ENCODE data around the gene GOLPH3L.
A peak's percentile ranks its signal among the peaks of the same experiment; 100 is the strongest.
"Not testable (repeated sequence)": the region's sequence is repeated elsewhere in the genome, so short reads cannot be mapped to it uniquely, and the experiment has no call there.

Gene GOLPH3L

DNA sequence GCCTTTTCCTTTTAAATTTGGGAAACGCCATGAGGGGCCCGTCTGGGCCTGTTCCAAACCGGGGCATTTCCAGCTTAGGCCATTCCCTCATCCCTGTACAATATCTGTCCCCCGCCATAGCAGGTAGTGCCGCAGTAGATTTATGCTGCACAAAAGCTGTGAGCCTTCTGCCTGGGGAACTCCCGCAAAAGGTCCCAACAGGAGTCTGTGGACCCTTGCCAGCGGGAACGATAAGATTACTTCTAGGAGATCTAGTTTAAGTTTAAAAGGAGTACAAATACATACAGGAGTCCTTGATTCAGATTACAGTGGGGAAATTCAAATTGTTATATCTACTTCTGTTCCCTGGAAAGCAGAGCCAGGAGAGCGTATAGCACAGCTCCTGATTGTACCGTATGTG lies 42.3 kb downstream of the GOLPH3L start:
- DNase-seq = not testable (repeated sequence)

DNA sequence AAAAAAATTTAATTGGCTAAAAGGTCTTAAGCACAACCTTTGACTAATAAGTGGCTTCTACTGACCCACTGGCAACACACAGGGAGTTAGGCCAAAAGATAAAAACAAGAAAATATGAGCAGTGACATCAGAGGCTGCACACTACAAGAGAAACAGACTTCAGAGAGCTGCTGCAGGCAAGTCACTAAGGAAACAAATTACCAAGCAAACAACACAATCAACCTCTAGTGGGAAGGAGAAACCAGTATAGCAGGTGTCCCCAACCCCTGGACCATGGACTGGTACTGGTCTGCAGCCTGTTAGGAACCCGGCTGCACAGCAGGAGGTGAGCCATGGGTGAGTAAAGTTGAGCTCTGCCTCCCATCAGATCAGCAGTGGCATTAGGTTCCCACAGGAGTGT lies 46.8 kb downstream of the GOLPH3L start:
- DNase-seq = no peak

- DNase-seq = no peak
Observed at GRCh38 chr1:150649441-150650075, 47.4 kb downstream of the GOLPH3L start.

GRCh38 chr1:150642296-150642695 lies 54.7 kb downstream of the GOLPH3L start:
- DNase-seq = no peak

- DNase-seq = not testable (repeated sequence)
Observed at GRCh38 chr1:150641126-150641815, 55.7 kb downstream of the GOLPH3L start.

GRCh38 chr1:150638430-150638829 lies 58.5 kb downstream of the GOLPH3L start:
- DNase-seq = not testable (repeated sequence)

GRCh38 chr1:150634839-150635622 lies 61.9 kb downstream of the GOLPH3L start:
- DNase-seq = not testable (repeated sequence)

DNA sequence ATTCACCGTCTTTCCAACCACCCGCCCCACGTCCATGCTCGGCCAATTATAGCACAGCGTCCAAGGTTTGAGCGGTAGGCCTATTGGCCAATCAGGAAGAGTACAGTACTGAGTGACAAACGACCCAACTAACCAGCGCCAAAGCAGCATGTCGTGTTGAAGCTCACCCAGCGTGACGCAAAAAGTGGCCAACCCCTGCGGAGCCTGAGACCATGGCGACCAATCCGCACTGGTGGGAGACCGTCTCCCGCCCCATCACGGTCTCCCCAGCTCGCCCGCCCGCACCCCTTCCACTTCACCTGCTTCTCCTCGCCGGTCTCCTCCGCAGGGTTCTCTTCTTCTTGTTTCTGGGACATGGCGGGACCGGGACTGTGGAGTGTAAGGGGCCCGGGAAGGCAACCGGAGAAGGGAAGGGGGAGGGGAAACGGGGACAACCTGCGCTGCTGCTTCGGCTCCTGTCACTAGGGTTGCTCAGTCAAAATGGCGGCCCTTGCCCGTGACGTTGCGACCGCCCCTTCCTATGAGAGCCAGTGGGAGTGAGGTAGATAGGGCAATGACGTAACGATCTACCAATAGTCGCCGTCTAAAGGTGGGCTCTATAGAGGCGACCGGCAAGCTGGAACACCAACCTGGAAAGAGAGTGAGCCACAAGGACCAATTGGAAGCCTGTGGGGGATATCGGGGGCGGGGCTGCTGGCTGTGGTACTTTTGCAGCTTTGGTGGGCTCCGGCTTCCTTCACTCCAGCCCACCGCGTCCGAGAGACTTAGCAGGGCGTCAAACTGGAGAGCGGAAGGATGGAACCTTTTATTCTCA lies 67.6 kb downstream of the GOLPH3L start, which contains the start of gene ENSA:
Gene ENSA, minus strand, starts transcription at position 498 of the 814 bp plus-strand sequence. Its CDS starts 142 bp downstream, at position 356.
- peak; percentile 98 for DNase-seq

DNA sequence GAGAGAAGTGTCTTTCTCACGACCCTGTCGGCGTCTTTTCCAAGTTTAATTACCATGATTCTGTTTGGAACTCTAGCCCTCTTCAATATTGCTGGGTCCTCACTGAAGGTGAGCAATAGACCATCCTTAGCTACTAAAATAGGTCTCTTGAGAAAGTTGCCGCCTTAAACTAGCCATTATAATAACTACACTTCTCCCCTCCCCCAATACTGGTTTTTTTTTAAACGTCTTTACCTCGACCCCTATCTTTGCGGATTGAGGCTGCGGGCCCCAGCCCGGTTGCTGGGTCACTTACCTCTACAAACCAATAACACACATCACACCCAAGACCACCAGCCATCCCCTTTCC lies 68.2 kb downstream of the GOLPH3L start:
- DNase-seq = no peak

- no peak for DNase-seq
Observed at GRCh38 chr1:150627826-150628410, 69.0 kb downstream of the GOLPH3L start.

DNA sequence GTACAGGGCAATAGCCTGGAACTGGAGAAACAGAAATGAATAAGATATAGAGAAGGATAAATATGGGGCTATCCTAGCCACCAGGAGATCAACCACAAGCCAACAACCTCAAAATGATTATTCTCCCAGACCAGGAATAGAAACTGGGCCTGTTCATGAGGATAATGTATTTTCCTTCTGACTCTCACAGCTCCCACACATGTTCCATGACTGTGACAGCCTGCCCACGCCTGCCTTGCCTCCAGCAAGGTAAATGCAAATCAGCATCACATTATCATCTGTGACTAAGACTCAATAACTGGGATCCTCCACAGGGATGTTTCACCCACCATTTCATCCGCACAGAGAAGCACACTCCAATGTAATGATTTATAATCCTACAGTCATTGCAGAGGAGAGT lies 70.8 kb downstream of the GOLPH3L start:
- peak; percentile 32 for DNase-seq

DNA sequence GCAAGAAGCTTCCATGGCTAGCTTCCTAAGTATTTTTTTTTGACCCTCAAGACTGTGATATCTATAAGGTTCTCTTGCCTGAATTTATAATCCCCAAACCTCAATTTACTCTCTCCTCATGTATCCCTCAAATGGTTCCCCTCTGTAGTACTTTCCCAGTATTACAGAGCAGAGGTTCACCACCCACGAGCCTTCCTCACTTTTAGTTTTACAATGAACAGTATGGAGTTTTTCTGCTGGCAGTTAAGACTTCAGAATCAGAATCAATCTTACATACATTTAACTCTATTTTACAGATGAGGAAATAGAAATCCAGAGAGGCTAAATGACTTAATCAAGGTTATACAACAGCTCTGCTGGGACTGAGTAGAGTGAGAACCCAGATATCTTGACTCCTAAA lies 72.4 kb downstream of the GOLPH3L start:
- DNase-seq = not testable (repeated sequence)

DNA sequence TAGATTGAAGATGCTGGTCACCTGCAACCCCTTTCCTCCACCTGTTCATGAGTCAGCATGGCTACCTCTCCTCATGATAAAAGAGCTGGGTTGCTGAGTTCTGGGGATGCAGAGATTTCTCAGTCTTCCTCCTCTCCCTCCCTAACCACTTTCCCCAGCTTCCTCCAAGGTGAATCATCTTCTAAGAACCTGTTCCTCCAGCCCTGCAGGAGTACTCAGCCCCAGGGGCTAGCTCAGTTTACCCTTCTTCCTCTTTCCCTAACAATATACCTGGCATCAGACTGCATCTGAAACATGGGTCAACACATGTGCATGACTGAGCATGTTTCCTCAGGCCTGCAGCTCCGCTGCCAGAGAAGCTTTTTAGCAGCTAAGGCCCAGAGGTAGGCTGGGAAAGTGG lies 72.8 kb downstream of the GOLPH3L start:
- DNase-seq = not testable (repeated sequence)

DNA sequence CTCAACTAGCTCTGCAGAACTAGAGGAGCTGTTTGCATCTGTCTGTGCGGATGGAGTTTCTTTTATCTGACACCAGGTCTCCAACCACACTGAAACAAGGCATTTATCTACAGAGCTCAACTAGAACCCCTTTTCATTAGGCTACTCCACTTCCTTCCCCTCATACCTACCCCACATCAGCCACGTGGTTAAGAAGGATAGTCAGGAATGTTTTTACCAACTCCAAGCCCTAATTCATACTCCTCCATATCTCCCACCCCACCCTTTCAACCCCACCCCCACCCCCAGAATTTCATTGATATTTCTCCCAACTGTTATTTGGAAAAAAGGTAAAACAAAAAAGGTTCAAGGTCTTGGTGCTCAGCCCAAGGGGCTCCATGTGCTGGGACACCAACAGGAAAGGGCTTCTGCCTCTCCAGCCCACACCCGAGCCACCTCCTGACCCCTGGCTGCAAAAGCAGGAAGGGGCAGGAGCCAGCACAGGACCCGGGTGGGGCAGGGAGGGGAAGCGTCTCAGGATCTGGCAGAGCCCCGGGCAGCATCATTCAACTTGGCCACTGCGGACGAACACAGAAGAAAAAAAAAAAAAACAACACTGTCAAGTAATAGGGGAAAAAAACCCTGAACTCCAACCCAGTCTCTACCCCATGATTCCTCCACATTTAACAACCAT lies 74.5 kb downstream of the GOLPH3L start:
- DNase-seq = no peak

GRCh38 chr1:150621497-150622302 lies 75.3 kb downstream of the GOLPH3L start:
- DNase-seq = peak; percentile 30

GRCh38 chr1:150620919-150621318 lies 76.0 kb downstream of the GOLPH3L start:
- no peak for DNase-seq

DNA sequence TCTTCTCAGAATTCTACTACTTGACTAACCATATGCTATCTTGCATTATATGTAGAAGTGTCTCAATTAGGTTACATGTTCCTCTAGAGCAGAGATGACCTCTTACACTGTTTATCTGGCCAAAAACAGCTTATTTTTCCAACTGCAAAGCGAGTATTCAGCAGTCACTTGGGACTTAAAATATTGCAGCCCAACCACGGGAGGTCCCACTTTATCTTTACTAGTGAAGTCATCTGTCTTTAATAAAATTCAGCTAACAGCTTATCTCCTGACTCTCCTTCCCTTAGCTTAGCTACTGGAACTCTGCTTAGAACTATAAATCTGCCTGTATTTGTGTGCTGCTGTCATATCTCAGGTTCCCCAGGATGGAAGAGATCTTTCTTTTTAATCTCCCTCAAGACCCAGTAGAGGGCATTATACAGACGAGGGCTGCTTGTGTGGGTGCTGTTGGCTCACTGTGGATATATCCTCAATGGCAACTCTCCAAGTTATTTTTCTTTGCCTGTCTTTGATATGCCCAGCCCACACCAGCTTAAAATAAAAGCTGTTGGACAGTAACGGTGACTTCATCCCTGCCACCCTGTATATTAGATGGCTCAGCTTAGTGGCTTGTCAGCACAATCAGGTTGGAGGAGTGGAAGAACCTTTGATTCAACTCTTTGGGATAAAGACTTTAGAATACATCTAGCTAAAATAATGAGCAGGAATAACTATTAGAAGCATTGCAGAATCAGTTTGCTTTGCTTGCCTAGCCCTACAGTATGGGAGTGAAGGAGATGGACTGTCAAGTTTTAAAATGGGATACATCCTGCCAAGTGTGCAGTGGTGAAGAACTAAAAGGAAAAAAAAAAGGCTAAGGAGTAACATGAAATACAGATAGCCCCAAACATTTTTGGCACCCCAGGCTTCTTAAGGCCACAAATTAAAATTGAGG lies 77.1 kb downstream of the GOLPH3L start:
- DNase-seq = no peak

DNA sequence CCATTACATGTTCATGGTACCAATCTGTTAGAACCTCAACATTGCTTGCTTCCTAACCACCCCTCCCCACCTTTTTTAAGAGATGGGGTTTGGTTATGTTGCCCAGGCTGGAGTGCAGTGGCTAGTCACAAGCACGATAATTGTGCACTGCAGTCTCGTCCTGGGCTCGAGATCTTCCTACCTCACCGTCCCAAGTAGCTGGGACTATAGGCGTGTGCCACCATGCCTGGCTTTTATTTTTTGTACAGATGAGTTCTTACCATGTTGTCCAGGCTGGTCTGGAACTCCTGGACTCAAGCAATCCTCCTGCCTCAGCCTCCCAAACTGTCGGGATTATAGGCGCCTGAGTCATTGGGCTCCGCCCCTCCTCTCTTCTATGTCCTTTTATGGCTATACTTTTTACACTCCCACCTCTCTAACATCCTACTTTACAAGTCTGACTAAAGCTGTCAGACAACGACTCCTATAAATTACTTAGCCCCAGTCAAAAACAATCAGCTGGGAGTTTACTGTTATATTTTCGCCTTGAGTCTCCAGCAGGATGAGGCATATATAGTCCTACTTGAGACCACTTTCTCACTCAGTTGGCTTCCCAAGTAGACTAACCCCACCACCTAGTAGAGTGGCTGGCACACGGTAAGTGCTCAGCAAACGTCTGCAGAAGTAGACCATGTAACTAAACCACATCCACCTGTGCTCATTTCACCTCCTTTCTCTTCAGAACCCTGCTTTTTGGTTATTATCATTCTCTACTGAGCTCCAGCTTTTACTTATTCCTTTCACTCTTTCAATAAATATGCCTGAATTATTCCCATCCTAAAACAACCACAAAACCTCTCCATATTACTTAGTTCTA lies 81.4 kb downstream of the GOLPH3L start:
- no peak for DNase-seq
